Tibial artery (tissue), 4 donors: ENCODE measurements around the gene BCL6B.

Source experiments
- DNase-seq, 2 donors: peaks; one replicate each; pipeline ENCODE4 v3.0.0-alpha.2; 2019
- H3K27ac ChIP-seq, 2 donors: fragments of 200-600 bp; sonication (generic) in 1 of 2; 1 replicate in 1 of 2; 2 replicates in 1 of 2; pipeline ENCODE4 v1.5.1; 2018 to 2019; ENCODE audit warnings: mild to moderate bottlenecking in 1 of 2
- H3K27me3 ChIP-seq, 2 donors: fragments of 200-600 bp; sonication (generic) in 1 of 2; one replicate each; pipeline versions ENCODE4 v1.5.1 to v1.6.0; 2016 to 2019
- H3K36me3 ChIP-seq, 3 donors: fragments of 200-600 bp; sonication (generic) in 2 of 3; one replicate each; pipeline ENCODE4 v1.5.1; 2016 to 2019; ENCODE audit warnings: mild to moderate bottlenecking in 2 of 3
- H3K4me1 ChIP-seq, 4 donors: fragments of 200-600 bp; sonication (generic) in 2 of 4; 1 replicate in 3 of 4; 2 replicates in 1 of 4; pipeline ENCODE4 v1.5.1; 2016 to 2019
- H3K4me3 ChIP-seq, 2 donors: fragments of 200-600 bp; sonication (generic) in 1 of 2; 1 replicate in 1 of 2; 2 replicates in 1 of 2; pipeline ENCODE4 v1.5.1; 2018 to 2019; ENCODE audit warnings: mild to moderate bottlenecking in 2 of 2
- H3K9me3 ChIP-seq, 3 donors: fragments of 200-600 bp; sonication (generic) in 1 of 3; one replicate each; pipeline ENCODE4 v1.5.1; 2016 to 2019
- intact Hi-C: fragments of 100-400 bp; cut with DNase I; formaldehyde crosslinking; loops from one replicate; pipeline ENCODE4 v1.15.0; 2023; ENCODE audit warnings: low total_unique reads
- TF ChIP-seq, protein P1 (sequence below), 2 experiments: fragments of 200-600 bp in 1 of 2; fragments of 450-650 bp in 1 of 2; IDR thresholded peaks; one replicate each; pipeline ENCODE4 v1.5.1; 2017 to 2019; ENCODE audit warnings: antibody characterized with exemption in 2 of 2, mild to moderate bottlenecking in 1 of 2, moderate library complexity in 1 of 2

Gene BCL6B

DNA sequence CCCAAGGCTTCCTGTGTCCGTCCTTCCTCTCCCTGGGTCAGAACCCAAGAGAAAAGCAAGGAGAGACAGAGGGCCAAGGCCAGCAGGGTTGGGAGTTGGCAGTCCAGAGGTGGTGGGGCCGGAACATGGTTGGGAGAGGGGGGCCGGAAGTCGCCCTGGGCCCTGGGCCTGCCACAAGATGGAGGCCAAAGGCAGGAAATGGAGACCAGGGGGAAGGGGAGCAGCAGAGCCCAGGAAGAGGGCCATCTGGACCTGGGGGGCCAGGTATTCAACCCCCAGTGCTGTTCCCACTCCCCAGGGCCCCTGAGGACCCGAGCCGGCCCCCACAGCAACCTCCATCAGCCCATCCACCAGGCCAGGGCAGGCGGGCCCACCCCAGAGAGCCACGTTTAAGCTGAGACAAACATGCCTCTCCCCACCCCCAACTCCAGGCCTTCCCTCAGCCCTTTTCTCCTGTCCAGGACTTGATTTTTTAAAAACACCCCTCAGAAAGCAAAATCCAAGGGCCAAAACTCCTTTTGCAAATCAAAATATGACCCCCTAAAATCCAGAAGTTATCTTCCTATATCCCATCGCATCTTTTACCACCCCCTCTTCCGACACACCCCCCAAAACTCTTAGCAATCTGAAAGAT lies 4.4 kb upstream of the BCL6B start:
- Histone ChIP-seq H3K36me3 (peaks cover 0 to 13% (median 13%) of the 10 kb centered on the region in 3 donors), H3K9me3 (no peaks in the 10 kb centered on the region), H3K4me3 (peak overlapping the region; percentile 68 to 83), H3K4me1 (peaks cover 5 to 69% (median 57%) of the 10 kb centered on the region in 4 donors), H3K27ac (peak overlapping the region; percentile 91 to 97), H3K27me3 (peaks cover 0 to 18% of the 10 kb centered on the region in 2 donors)
- TF ChIP-seq, protein P1, sequence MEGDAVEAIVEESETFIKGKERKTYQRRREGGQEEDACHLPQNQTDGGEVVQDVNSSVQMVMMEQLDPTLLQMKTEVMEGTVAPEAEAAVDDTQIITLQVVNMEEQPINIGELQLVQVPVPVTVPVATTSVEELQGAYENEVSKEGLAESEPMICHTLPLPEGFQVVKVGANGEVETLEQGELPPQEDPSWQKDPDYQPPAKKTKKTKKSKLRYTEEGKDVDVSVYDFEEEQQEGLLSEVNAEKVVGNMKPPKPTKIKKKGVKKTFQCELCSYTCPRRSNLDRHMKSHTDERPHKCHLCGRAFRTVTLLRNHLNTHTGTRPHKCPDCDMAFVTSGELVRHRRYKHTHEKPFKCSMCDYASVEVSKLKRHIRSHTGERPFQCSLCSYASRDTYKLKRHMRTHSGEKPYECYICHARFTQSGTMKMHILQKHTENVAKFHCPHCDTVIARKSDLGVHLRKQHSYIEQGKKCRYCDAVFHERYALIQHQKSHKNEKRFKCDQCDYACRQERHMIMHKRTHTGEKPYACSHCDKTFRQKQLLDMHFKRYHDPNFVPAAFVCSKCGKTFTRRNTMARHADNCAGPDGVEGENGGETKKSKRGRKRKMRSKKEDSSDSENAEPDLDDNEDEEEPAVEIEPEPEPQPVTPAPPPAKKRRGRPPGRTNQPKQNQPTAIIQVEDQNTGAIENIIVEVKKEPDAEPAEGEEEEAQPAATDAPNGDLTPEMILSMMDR (IDR thresholded peaks at IDR 0.05): no peak
- DNase-seq: peak; percentile 72 to 89
- intact Hi-C loops: no loop called here

DNA sequence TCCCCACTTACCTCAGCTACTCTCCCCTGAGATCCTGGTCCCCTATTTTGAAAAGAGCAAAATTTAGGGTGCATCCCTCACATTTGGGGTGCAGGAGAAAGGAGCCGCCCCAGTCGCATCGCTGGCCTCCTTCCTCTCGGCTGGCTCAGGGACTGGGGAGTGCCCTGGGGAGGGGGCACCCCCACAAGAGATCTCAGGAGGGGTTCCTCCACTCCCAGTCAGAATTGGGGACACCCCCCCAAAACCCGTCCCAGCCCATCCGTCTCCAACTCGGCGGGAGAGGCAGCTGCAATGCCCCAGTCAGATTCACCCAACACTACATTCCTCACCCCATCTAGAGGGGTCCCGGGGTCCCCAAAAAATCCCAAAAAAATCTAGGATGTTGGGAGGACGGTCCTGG lies 3.5 kb upstream of the BCL6B start:
- peaks cover 0 to 13% (median 13%) of the 10 kb centered on the region in 3 donors for H3K36me3 ChIP-seq
- peak overlapping the region; percentile 91 to 97 for H3K27ac ChIP-seq
- H3K4me3 ChIP-seq: peak overlapping the region; percentile 68 to 83
- H3K27me3 ChIP-seq: peaks cover 0 to 27% of the 10 kb centered on the region in 2 donors
- intact Hi-C loops: no loop called here
- TF ChIP-seq, protein P1 (IDR thresholded peaks at IDR 0.05): no peak
- H3K9me3 ChIP-seq: no peaks in the 10 kb centered on the region
- peaks cover 5 to 62% (median 54%) of the 10 kb centered on the region in 4 donors for H3K4me1 ChIP-seq
- DNase-seq: no peak

DNA sequence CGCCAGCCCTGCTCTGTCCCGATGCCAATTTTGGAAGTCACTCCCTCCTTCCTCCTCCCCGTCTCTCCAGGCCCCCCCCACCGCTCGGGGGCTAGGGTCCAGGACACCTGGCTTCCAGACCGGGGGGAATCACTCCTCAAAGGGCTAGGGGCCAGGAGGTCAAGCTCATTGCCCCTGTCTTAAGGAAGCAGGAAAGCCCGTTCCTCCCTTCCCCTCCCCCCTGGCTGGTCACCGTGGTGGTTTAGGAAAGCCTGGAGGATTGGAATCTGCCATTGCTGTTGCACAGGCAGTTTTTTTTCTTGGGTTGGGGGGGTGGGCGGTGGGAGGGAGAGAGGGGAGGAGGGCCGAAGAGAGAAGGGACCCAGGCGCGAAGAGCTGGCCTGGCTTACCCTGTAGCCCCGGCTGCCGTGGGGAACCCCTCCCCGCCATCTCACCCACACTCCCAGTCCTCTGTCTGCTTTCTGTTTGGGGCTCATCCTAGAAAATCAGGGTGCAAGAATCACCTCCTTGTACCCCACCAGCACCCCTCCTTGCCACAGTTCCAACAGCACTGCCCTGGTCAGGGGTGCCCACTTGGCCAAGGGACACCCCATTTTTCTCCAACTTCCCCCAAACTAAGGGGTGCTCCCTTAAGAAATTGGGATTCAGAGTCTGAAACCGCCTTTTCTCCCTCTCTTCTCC lies 2.9 kb upstream of the BCL6B start:
- peaks cover 5 to 62% (median 54%) of the 10 kb centered on the region in 4 donors for H3K4me1 ChIP-seq
- TF ChIP-seq, protein P1 (IDR thresholded peaks at IDR 0.05): no peak
- H3K4me3 ChIP-seq: peak overlapping the region; percentile 68 to 83
- peaks cover 0 to 28% of the 10 kb centered on the region in 2 donors for H3K27me3 ChIP-seq
- H3K9me3 ChIP-seq: no peaks in the 10 kb centered on the region
- H3K36me3 ChIP-seq: peaks cover 0 to 13% (median 13%) of the 10 kb centered on the region in 3 donors
- peak overlapping the region; percentile 91 to 97 for H3K27ac ChIP-seq
- intact Hi-C loops: loop anchor here (5.0 kb wide), 2 partner anchors 108 to 1362 kb away; partner anchors contain the start of gene RPL26
- DNase-seq: peak in 1 of 2 donors; percentile 82

DNA sequence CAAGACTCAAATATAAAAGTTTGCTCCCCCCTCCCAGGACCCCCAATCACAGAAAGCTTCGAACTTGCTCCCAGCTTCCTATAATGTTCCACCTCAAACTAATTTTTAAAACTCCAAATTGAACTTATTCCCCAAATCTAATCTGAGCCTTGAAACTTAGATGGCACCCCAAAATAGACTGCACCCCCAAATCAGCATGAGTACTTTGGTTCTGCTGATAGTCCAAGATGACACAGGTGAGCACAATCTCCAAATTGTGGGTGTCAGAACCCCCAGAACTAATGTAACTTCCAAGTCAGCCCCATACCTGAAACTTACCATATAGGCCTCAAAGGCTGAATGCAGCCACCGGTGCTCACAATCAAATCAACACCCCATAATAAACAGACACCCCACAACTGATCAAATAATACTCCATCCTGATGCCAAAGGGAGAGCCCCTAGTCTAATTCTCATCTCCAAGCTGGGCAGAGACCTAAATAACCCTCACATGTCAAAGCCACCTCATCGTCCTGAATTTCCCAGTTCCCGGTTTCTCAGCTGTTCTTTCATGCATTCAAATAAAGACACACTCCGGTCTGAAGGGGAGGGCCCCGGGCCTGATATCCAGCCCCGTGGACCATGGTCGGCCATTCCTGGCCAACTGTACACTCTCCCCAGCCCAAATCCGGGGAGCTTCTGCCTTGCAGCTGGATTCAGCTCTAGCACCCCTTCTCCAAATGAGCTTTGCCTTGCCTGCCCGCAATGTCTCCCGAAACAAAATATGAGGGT lies 1.8 kb upstream of the BCL6B start:
- peaks cover 0 to 13% (median 12%) of the 10 kb centered on the region in 3 donors for H3K36me3 ChIP-seq
- no peaks in the 10 kb centered on the region for H3K9me3 ChIP-seq
- peaks cover 0 to 28% of the 10 kb centered on the region in 2 donors for H3K27me3 ChIP-seq
- H3K4me3 ChIP-seq: peak overlapping the region; percentile 29 to 34
- peak overlapping the region; percentile 41 to 42 for H3K27ac ChIP-seq
- DNase-seq: no peak
- TF ChIP-seq, protein P1 (IDR thresholded peaks at IDR 0.05): no peak
- peaks cover 5 to 53% (median 45%) of the 10 kb centered on the region in 4 donors for H3K4me1 ChIP-seq
- intact Hi-C loops: loop anchor here (5.0 kb wide), 2 partner anchors 109 to 1361 kb away; partner anchors contain the start of gene RPL26
